Colon (tissue), 2 donors: ENCODE data around the gene RDH12.

Experiments
- FAIRE-seq: peaks from 2 replicates; lab custom pipeline; 2012; peaks lifted over from hg19 to GRCh38; lab: Jason Lieb, UNC
- donor health status: control.
- donor health status: control.

RDH12 gene

DNA sequence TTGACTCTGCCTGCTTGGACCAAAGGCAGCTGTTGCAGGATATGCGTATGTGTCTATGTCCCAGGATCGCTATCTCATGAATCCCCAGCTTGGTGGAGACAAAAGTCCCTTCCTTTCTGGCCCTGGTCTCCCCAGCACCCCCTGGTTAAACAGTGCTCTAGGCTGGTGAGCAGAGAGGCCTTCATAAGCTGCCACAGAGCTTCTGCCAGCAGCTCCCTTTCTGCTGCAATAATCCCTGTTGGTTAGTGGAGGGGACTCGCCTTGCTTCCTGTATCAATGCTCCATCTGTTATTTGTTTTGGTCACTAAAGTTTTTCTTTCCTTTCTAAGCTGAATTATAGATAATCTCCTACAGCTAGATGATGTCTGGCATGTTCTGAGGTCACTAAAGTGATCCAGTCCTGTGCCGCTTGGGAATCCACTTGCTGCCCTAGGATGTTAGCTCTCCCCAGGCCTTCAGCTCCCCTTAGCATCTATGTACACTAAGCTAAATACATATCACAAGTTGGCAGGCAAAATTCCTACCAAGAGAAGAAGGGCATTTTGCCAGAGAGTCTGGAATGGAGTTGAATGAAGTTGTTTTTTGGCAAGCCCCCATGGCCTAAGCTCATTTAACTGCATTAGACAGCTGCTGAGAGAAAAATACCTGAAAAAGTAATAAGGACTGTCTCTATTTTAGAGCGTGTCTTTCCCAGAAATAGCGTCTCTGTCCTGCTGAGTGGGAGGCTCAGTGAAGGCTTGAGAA is 47.8 kb downstream of the RDH12 start:
- no peak for FAIRE-seq

DNA sequence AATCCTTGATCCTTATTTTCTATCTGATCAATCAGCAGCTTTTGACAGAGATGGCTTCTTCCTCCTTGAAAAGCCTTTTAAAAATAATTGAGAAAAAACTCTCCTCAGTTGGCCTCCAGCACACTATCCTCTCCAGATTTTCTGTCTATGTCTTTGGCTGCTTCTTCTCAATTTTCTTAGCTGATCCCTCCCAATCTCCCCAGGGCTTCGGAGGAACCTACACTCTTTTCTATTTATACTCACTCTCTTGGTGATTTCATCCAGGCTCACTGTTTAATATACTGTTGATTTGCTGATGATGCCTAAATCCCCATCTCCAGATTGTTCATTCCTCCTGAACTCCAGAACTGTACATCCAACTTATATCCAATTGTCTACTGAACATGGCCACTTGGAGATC is 54.8 kb downstream of the RDH12 start:
- FAIRE-seq = no peak

DNA sequence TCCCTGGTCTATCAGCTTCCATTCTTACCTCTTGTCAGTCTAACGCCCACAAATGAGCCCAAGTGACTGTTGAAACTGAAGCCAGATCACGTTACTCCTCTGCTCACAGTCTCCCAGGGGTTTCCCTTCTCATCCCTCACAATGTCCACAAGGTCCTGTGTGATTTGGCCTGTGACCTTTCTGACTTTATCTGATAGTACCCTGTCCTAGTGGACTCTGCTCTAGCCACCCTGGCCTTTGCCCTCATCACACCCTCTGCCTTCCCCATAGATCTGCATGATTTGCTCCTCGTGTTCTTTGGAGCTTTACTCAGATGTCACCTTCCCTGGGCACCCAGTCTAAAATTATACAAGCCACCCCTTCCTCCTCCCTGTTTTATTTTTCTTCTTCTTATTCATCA is 55.5 kb downstream of the RDH12 start:
- no peak for FAIRE-seq

DNA sequence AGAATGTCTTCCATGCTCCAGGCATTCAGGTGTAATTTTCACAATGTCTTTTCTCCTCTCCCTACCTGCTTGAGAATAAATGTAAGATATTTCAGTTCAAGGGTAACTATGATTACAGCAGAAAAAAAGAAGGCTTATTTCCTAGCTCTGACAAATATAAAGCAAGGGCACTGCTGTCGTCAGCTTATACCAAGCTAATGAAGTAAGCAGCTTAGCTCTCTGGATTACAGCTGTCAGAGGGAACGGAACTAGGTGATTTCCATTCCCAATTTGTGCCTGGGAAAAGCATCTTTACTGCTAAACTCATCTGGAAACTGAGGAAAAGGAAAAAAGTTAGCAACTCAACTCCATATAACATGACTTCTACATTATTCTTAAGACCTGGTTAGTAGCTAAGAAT is 58.2 kb downstream of the RDH12 start:
- FAIRE-seq = no peak

DNA sequence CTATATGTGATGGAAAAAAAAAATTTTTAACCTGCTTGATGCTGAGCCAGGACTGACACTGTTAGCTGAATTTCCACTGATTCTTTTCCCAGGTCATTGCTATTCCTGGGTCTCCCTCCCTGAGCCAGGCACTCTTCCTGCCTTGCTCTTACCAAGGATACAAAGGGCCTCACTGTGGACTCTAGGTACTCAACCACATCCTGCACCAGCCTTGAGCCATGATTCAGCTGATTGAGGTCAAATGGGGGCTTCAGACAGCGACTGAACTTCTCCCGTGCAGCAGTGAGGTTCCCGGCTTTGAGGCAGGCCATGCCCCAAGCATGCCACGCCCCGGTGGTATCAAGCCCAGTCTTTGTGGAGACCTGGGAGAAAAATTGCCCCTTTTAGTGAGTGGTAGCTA is 60.4 kb downstream of the RDH12 start:
- no peak for FAIRE-seq

DNA sequence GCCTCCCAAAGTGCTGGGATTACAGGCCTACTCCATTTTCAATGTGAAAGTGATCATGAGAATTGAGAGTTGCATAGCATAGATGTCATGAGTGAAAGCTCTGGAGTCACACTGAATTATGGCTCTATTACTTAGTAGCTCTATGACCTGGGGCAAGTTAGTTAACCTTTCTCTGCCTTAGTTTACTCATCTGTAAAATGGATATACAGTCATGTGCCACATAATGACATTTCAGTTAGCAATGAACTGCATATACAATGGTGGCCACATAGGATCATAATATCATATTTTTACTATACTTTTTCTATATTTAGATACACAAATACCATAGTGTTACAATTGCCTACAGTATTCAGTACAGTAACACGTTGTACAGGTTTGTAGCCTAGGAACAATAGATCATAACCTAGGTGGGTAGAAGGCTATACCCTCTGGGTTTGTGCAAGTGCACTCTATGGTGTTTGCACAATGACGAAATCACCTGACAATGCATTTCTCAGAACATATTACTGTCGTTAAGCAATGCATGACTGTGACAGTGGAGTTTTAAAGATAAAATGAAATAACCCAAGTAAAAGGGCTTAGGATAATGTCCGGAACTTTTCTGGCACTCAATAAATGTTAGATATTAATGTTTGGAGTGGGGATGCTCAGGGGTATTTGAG is 61.6 kb downstream of the RDH12 start:
- FAIRE-seq = no peak

DNA sequence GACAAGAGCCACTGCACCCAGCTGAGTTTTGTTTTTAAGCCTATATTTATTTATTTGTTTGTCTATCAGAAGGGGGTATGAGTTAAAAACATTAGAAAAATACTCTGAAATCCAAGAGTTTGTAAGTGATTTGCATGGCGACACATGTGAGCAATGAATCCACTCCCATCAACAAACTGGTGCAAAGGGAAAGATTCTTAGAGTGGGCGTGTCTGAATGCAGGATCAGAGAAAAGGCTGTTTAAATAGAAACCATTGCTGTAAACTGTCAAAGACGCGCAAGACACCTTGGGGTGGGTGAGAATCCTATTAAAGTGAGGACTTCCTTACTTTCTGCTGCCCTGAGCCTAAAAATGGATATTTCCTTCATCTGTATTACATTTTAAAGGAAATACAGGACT is 62.8 kb downstream of the RDH12 start:
- no peak for FAIRE-seq

DNA sequence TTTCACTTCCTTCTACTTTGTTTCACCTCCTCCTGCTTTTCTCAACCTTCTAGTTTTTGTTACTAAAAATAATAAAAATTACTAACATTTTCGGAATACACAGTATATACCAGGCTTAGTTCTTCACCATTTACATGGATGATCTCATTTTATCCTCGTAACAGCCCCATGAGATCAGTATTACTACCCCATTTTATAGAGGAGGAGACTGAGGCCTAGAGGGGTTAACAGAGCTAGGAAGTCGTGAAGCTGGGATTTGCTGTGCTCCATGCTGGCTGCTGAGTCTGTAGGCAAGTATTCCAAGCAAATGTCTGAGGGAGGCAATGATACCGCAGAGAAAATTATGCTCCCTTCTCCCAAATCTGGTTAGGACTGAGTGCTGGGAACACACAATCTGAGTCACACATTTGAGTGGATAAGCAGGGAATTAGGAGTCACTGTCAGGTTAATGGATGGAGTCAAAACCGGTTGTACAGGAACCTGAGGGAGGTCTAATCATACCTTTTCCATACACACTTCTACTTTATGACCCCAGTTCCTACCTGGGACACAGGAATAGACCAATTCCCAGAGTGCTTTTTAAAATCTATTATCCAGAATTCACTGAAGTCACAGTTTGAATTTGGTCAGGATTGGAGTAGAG is 63.6 kb downstream of the RDH12 start:
- no peak for FAIRE-seq

DNA sequence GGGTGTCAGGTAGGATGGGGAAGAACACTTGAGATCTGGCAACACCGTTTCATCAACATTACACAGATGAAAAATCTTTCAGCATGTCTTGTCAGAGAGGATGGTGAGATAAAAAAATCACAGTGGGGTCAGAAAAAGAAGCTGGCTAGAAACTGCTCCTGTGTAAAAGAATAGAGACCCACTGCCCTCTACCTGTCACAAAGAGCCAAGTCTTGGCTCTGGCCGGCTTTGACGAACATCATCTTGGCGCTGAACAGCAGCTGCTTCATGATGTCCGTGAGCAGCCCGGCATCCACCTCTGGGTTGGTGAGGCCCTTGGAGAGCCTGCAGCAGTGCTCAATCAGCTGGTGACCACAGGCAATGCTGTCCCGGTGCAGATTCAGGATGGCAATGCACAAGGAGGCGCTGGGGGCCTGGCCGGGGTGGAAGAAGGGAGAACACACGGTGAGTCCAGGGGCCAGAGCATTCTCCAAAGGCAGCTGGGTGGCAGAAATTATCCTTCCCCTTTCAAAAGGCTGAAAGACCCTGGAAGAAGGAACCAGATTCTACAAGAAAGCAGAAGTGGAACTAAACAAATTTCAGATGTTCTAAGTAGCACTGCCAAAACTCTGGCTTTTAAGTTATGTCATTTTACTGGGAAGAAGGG is 64.5 kb downstream of the RDH12 start:
- no peak for FAIRE-seq

DNA sequence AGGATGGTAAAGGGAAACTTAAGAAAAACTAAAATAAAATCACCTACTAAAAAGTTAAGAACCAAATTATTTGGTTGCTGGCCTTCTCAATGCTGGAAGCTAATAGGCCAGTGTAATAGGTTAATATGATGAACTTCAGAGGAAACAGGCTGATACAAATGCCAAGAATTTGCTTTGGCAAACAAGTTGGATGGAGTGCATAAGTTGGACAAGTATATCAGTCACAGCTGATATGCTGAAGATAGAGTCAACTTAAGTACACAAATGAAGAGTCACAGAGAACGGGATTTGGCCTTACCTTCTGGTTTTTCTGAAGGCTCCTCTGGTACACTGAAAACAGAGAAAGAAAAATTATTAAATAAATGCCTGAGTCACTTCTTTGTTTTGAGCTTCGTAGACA is 66.5 kb downstream of the RDH12 start:
- no peak for FAIRE-seq

DNA sequence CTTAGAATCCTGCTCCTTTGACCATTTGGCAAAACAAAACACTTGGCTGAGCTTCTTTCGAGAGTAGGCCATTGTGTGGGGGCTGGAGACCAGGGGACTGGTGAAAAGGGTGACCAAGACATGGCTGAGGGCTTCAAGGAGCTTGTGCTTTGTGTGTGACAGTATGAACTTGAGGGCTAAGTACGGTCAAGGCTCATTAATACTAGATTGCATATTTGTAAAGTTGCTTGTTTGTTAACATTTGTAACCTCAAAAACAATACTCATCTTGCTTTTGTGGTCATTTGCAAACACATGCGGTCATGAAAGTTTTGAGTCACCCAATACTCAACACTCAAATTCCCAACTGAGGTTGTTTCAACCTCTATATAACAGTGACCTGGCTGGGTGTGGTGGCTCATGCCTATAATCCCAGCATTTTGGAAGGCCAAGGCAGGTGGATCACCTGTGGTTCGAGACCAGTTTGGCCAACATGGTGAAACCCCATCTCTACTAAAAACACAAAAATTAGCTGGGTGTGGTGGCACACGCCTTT is 72.2 kb downstream of the RDH12 start:
- FAIRE-seq = no peak

DNA sequence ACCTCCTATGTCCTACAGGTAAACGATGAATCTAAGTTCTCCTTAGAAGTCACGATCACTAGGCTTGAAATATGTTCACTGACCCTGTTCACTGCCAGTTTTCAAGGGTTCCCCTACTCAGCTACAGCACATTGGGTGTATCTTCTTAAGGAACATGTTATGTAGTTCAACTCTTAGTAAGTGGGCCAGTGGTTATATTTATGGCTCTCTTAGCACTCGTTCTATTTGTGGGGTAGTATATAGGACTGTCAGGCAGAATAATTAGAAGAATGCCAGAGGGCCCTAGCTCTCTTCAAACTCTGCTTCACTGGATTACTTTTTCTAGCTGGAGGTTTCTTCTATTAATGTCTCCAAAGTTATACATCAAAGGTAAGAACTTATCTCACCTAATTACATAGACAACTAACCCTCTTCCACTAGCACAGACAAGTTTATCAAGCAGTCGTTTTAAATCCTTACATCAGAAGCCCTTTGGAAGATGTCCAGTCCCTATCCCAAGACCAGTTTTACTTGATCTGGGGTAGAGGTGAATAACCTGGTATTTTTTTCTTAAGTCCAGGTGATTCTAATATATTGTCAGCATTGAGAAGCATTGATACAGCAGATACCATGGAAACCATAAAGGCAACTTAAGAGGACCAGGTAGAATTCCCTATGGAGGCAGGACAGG is 75.1 kb downstream of the RDH12 start:
- FAIRE-seq = no peak

DNA sequence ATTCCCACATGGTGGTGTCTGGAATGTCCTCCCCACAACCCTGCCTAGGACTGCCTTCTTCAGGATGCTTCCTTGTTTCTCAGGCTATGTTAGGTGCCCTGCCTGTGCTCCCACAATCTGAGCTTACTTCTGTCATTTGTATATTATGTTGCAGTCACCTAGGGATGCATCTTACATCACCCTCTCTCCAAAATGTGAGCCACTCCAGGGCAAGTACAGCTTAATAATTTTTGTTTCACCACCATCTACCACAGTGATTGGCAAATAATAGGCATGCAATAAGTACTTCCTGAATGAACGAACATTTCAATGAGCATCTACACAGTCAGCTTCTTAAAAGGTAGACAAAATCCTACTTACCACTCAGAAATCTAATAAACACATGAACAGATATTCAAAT is 77.1 kb downstream of the RDH12 start:
- FAIRE-seq = no peak

DNA sequence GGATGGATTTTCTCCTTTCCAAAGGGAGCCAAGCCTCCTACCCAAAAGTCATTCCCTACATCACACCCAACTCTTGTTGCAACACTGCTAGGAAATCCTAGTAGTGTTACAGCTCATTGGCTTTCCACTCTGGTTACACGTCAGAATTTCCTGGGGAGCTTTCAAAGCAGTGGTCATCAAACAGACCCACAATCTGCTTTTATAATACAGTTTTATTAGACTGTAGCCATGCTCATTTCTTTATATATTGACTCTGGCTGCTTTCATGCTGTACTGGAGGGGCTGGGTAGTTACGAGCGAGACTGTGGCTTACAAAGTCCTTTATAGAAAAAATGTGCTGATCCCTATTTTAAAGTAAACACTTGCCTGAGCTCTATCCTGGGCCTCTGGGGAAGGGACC is 80.4 kb downstream of the RDH12 start:
- FAIRE-seq = no peak
